ENCODE measurements around the gene FIGNL2. TPM values are rescaled to one million over a fixed set of nuclear protein-coding genes. Genes with fewer than 3 reads are reported as not detected.

The FIGNL2 gene
- total RNA-seq, 4 donors from 2014 or later: 0.07 to 0.25 TPM; not detected in 2

DNA sequence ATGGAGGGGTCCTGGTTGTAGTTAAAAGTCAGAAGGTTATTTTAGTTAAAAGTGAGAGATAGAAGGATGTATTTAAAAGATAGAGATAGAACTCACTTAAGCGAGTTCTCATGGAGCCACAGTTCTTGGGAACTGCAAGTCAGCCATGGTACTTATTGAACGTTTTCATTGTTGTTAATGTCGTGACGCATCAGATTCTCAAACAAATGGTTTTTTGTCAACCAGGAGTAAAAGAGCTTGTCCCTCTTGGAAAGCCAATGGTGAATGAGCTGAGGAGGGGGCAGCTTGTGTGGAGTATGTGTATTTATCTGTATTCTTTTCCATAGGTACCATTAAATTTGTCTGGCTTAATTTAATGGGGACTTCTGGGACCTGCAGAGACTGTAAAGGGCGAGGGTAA, 68.6 kb downstream of the FIGNL2 start:
- DNase-seq (no peak), ATAC-seq (no peak)
- Histone ChIP-seq H3K36me3 (no peaks in the 10 kb centered on the region), H3K9me3 (no peaks in the 10 kb centered on the region), H3K4me3 (no peak overlapping the region), H3K27ac (no peak overlapping the region), H3K27me3 (peaks cover 0 to 4% (median 0%) of the 10 kb centered on the region in 3 donors), H3K4me1 (no peaks in the 10 kb centered on the region)
- intact Hi-C loops (cut with DNase I; ENCODE audit: low total_unique reads): no loop called here
- TF ChIP-seq POLR2A (IDR thresholded peaks at IDR 0.05): no peak
- TF ChIP-seq, protein P1, sequence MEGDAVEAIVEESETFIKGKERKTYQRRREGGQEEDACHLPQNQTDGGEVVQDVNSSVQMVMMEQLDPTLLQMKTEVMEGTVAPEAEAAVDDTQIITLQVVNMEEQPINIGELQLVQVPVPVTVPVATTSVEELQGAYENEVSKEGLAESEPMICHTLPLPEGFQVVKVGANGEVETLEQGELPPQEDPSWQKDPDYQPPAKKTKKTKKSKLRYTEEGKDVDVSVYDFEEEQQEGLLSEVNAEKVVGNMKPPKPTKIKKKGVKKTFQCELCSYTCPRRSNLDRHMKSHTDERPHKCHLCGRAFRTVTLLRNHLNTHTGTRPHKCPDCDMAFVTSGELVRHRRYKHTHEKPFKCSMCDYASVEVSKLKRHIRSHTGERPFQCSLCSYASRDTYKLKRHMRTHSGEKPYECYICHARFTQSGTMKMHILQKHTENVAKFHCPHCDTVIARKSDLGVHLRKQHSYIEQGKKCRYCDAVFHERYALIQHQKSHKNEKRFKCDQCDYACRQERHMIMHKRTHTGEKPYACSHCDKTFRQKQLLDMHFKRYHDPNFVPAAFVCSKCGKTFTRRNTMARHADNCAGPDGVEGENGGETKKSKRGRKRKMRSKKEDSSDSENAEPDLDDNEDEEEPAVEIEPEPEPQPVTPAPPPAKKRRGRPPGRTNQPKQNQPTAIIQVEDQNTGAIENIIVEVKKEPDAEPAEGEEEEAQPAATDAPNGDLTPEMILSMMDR (IDR thresholded peaks at IDR 0.05 in 4 of 5, conservative IDR thresholded peaks at IDR 0.05 in 1 of 5): no peak
- in situ Hi-C loops (cut with MboI; ENCODE audit: low sequenced_read_pairs in 4 of 4): loop anchor here in 1 of 4 donors (25.0 kb wide), 1 partner anchor 93 kb away; no protein-coding TSS in a partner anchor

DNA sequence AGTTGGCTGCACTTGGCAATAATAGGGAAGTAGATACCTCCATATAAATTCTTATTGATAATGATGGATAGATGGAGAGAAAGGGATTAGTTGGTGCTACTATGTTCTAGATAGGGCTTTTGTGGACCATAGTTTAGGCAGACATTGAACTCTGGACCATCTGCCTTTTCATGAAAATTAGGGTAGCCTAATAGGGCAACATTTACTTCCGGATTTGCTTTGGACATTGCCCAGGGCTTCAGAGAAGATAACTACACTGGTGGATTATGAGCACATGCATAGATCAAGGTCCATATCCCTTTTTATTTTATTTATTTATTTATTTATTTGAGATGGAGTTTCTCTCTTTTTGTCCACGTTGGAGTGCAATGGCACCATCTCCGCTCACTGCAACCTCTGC, 70.5 kb downstream of the FIGNL2 start:
- in situ Hi-C loops (cut with MboI; ENCODE audit: low sequenced_read_pairs in 4 of 4) (loop anchor here in 1 of 4 donors (25.0 kb wide), 1 partner anchor 91 kb away; no protein-coding TSS in a partner anchor), intact Hi-C loops (cut with DNase I; ENCODE audit: low total_unique reads) (no loop called here)
- TF ChIP-seq, protein P1 (IDR thresholded peaks at IDR 0.05 in 4 of 5, conservative IDR thresholded peaks at IDR 0.05 in 1 of 5): no peak
- TF ChIP-seq POLR2A (IDR thresholded peaks at IDR 0.05): no peak

DNA sequence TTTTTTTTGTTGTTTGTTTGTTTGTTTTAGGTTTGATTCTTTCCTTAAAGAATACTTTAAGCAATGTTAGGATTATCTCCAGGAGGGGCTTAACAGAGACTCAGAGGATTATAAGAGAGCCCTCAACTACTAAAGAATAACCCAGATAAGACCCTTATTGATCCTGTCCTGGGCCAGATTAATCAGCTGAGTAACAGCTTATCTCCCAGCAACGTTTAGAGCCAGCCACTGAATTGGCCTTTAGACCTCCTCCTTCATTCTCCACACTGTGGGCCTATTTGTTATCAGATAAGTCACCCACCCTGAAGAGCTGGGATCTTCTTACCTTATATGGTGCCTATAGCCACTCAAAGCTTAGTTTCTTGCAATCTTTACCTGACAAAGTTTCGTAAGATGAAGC, 71.1 kb downstream of the FIGNL2 start:
- Histone ChIP-seq H3K27me3 (no peaks in the 10 kb centered on the region), H3K4me3 (no peak overlapping the region), H3K4me1 (no peaks in the 10 kb centered on the region), H3K36me3 (no peaks in the 10 kb centered on the region), H3K27ac (no peak overlapping the region), H3K9me3 (no peaks in the 10 kb centered on the region)
- DNase-seq: no peak
- in situ Hi-C loops (cut with MboI; ENCODE audit: low sequenced_read_pairs in 4 of 4): loop anchor here in 1 of 4 donors (25.0 kb wide), 1 partner anchor 90 kb away; no protein-coding TSS in a partner anchor
- TF ChIP-seq, protein P1 (IDR thresholded peaks at IDR 0.05 in 4 of 5, conservative IDR thresholded peaks at IDR 0.05 in 1 of 5): no peak
- no peak for TF ChIP-seq POLR2A (IDR thresholded peaks at IDR 0.05)
- intact Hi-C loops (cut with DNase I; ENCODE audit: low total_unique reads): no loop called here
- ATAC-seq: no peak

More for the DNA sequence above, 70.5 kb downstream of the FIGNL2 start:
- Histone ChIP-seq H3K9me3 (no peaks in the 10 kb centered on the region), H3K36me3 (no peaks in the 10 kb centered on the region), H3K27me3 (no peaks in the 10 kb centered on the region), H3K4me3 (no peak overlapping the region), H3K4me1 (no peaks in the 10 kb centered on the region), H3K27ac (no peak overlapping the region)
- ATAC-seq (no peak), DNase-seq (no peak)

DNA sequence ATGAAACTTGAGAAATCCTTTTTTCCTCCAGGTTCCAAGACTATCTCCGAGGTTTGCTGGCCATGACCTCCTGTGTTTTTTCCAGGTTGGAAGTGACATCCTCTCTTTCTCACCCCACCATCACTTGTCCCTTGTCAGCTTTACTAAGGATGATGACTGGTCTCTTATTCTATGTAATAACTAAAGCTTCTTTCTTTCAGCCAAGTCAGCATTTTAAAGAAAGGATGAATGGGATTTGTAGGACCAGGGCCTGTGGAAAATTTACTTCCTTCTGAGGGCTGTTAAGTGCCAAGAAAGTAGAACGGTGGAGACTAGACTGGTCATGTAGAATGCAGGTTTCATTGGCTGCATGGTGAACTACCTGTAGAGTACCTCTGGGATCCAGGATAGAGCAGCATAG, 73.6 kb downstream of the FIGNL2 start:
- DNase-seq: no peak
- ATAC-seq: no peak
- H3K4me3 ChIP-seq: no peak overlapping the region
- no peak overlapping the region for H3K27ac ChIP-seq
- in situ Hi-C loops (cut with MboI; ENCODE audit: low sequenced_read_pairs in 4 of 4) (loop anchor here in 1 of 4 donors (25.0 kb wide), 1 partner anchor 88 kb away; no protein-coding TSS in a partner anchor), intact Hi-C loops (cut with DNase I; ENCODE audit: low total_unique reads) (no loop called here)
- H3K27me3 ChIP-seq: no peaks in the 10 kb centered on the region
- no peaks in the 10 kb centered on the region for H3K4me1 ChIP-seq
- no peaks in the 10 kb centered on the region for H3K9me3 ChIP-seq
- no peak for TF ChIP-seq POLR2A (IDR thresholded peaks at IDR 0.05)
- TF ChIP-seq, protein P1 (IDR thresholded peaks at IDR 0.05 in 4 of 5, conservative IDR thresholded peaks at IDR 0.05 in 1 of 5): no peak
- no peaks in the 10 kb centered on the region for H3K36me3 ChIP-seq
